AG20443 (cell line): Measurements from ENCODE around the gene CHRNA9.

Source experiments
- DNase-seq: peaks from one replicate; pipeline ENCODE4 v3.0.0; 2012; ENCODE audit warnings: low spot score, mixed read lengths

The CHRNA9 gene

GRCh38 chr4:40340030-40340429 lies 4.9 kb downstream of the CHRNA9 start:
- peak; percentile 45 for DNase-seq

DNA sequence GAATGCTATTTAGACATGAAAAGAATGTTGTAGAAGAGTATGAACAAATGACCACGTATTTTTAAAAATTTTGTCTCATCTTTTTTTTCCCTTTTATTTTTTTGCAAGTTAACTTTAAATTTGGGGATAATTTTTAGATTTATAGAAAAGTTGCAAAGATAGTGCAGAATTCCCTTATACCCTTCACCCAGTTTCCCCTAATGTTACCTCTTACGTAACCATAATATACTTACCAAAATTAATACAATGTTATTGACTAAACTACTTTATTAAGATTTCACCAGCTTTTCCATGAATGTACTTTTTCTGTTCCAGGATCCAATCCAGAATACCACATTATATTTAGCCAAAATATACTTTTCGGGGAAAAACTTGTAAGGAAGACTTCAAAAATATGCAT lies 12.3 kb downstream of the CHRNA9 start:
- DNase-seq, result no peak

- DNase-seq, result no peak
These were observed 12.9 kb downstream of the CHRNA9 start for GRCh38 chr4:40348000-40348399.

GRCh38 chr4:40349561-40350198 lies 14.5 kb downstream of the CHRNA9 start:
- peak; percentile 45 for DNase-seq

DNA sequence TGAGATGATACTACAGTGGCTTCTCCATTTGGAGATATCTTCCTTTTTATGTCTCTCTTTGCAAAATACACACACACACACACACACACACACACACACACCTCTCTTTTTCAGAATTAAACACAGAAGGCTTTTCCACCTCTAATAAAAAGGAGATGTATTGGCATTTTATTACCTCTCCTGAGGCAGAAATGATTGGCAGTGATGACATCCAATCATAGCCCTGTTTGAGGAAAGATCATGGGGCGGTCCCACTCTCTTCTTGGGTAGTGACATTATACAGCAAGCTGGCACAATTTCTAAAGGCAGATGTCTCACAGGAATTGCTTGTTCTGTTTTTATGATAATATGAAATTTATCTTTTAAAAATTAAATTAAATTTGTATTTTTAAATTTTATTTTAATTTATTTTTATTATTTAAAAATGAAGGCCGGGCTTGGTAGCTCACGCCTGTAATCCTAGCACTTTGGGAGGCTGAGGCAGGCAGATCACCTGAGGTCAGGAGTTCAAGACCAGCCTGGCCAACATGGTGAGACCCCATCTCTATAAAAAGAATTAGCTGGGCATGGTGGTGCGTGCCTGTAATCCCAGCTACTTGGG lies 15.6 kb downstream of the CHRNA9 start:
- DNase-seq, result no peak

DNA sequence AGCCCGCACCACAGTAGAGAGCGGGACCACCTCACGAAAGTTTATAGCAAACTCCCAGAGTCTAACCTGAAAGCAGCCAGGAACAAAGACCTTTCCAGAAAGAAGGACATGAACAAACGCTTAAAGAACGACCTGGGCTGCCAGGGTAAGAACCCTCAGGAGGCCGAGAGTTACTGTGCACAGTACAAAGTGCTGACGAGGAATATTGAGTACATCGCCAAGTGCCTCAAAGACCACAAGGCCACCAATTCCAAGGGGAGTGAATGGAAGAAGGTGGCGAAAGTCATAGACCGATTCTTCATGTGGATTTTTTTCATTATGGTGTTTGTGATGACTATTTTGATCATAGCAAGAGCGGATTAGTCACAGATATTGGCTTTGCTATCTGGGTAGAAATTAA lies 19.0 kb downstream of the CHRNA9 start:
- no peak for DNase-seq

GRCh38 chr4:40355131-40355530 lies 20.0 kb downstream of the CHRNA9 start:
- no peak for DNase-seq

DNA sequence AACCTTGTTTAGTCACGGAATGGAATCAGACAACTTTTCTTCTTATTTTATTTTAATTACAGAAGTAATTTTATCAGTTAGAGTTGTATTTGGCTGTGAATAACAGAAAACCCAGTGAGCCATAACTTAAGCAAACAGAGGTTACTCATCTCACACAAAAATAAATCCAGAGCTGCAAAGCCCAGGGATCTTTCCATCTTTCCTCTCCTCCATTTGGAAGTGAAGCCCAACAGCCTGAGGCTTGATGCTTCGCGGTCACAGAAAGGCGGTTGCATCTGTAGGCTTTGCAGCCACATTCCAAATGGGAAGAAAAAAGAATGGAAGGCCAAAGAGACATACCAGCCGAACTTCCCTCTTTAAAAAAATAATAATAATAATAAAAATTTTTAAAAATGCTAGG lies 22.6 kb downstream of the CHRNA9 start:
- DNase-seq, result no peak

DNA sequence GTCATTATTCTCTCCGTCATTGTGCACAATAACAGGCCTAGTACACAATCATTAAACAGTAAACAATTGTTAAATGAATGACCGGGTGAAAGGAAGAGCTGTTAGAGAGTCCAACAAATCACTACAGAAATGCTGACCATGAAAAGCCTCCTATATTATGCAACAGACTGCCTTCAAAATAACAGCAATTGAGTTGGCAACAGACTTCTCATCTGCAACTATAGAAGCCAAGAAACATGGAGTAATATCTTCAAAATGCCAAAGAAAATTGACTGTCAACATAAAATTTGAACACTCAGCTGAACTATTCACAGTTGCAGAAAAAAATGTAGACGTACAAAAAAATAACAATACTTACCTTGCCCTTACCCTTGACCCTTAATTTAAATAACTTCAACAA lies 26.2 kb downstream of the CHRNA9 start:
- no peak for DNase-seq

- DNase-seq, result no peak
These were observed 28.3 kb downstream of the CHRNA9 start for GRCh38 chr4:40363382-40363920.

- DNase-seq, result no peak
These were observed 28.8 kb downstream of the CHRNA9 start for GRCh38 chr4:40363945-40364344.

GRCh38 chr4:40365766-40366165 lies 30.6 kb downstream of the CHRNA9 start:
- no peak for DNase-seq

- no peak for DNase-seq
These were observed 32.3 kb downstream of the CHRNA9 start for GRCh38 chr4:40367451-40367850.

GRCh38 chr4:40369437-40370274 lies 34.5 kb downstream of the CHRNA9 start:
- no peak for DNase-seq

DNA sequence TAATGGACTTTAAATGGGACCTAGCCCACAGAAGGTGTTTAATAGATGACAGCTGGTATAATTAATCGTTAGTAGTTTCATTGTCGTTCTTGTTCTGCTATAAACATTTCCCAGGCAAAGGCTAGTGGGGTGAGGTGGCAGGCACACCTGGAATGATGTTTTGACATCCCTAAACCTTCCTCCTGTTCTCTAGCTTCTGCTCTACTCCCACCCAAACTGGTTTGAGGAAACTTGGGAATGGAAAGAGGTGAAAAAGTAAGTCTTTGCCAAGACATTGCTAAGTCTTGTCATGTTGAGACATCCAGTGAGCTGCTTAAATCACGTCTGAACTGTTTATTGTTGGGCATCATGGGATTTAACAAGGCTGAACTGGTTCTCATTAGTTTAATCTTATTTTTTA lies 37.5 kb downstream of the CHRNA9 start:
- DNase-seq, result no peak

- no peak for DNase-seq
These were observed 38.5 kb downstream of the CHRNA9 start for GRCh38 chr4:40373636-40374035.

- no peak for DNase-seq
These were observed 40.0 kb downstream of the CHRNA9 start for GRCh38 chr4:40375095-40375494.

GRCh38 chr4:40375620-40376019 lies 40.5 kb downstream of the CHRNA9 start:
- no peak for DNase-seq

DNA sequence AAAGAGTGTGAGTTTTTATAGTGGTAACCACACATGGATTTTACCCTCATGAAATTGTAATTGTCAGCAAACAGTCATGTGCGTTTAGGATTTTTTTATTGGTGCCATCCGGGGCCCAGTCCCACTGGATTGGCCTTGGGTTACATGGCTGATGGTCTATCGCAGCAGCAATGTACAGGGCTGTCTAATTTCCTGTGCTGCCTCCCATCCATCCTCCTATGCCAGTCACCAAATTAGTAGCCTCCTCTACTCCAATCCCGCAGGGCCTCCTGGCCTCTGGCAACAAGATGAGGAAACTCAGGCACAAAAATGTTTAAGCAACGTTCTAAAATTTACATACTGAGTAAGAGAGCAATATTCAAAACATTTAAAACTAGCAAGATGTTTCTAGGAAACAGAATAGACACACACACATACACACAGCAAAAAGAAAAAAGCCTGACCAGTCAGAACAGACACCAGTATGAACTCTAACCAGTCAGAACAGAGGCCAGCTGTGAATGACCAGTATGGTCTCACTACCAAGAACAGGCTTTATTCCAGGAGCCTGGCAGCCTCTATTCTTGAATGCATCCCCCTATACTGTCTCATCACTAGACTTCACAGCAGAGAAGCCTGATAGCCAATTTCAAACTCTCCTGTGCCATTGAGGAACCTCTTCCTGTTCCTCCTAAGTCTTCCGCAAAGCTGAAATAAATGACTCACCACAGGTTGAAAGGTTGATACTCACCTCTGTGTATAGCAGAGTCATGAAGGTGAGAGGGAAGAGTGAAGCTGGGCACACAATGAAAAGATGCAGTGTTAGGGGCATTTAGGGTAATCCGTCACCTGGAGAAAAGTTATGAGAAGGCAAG lies 42.6 kb downstream of the CHRNA9 start:
- DNase-seq, result no peak

- no peak for DNase-seq
These were observed 43.5 kb downstream of the CHRNA9 start for GRCh38 chr4:40378619-40379018.

- DNase-seq, result no peak
These were observed 44.1 kb downstream of the CHRNA9 start for GRCh38 chr4:40379248-40379647.

DNA sequence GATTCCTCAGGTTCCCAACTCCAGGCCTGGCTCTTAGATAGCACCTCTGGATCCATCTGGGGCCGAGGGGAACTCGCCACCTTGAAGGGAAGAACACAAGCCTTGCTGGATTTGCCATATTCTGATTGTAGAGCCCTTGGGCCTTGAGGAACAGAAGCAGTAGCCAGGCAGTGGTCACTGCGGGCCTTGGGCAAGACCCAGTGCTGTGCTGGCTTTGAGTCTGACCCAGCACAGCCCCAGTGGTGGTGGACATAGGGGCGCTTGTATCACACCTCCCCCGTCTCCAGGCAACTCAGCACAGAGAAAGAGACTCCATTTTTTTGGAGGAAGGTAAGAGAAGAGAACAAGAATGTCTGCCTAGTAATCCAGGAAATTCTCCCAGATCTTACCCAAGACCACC lies 45.5 kb downstream of the CHRNA9 start:
- DNase-seq, result no peak
